ENCODE results near the gene TMEM91.

DNA sequence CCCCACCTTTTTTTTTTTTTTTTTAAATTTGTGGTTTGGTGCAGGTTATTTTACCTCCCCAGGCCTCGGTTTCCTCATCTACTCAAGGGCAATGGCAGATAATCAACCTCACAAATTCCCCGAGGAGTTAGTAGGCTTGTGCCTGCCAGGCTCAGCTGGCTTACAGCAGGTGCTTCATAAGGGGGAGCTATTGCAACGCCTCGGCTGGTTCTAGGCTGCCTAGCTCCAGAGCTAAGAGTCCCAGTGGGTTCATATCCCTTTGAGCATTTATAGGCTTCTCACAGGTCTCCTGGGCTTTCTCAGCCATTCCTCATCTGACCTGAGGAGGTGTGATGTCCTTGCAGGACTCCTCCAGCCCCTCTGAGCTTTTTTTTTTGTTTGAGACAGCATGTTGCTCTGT is 31.9 kb downstream of the TMEM91 start:
- no peak for TF ChIP-seq CTCF (IDR thresholded peaks at IDR 0.05)
- no peak for TF ChIP-seq JUND (IDR thresholded peaks at IDR 0.05)
- TF ChIP-seq, protein P1, sequence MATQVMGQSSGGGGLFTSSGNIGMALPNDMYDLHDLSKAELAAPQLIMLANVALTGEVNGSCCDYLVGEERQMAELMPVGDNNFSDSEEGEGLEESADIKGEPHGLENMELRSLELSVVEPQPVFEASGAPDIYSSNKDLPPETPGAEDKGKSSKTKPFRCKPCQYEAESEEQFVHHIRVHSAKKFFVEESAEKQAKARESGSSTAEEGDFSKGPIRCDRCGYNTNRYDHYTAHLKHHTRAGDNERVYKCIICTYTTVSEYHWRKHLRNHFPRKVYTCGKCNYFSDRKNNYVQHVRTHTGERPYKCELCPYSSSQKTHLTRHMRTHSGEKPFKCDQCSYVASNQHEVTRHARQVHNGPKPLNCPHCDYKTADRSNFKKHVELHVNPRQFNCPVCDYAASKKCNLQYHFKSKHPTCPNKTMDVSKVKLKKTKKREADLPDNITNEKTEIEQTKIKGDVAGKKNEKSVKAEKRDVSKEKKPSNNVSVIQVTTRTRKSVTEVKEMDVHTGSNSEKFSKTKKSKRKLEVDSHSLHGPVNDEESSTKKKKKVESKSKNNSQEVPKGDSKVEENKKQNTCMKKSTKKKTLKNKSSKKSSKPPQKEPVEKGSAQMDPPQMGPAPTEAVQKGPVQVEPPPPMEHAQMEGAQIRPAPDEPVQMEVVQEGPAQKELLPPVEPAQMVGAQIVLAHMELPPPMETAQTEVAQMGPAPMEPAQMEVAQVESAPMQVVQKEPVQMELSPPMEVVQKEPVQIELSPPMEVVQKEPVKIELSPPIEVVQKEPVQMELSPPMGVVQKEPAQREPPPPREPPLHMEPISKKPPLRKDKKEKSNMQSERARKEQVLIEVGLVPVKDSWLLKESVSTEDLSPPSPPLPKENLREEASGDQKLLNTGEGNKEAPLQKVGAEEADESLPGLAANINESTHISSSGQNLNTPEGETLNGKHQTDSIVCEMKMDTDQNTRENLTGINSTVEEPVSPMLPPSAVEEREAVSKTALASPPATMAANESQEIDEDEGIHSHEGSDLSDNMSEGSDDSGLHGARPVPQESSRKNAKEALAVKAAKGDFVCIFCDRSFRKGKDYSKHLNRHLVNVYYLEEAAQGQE (IDR thresholded peaks at IDR 0.05; ENCODE audit: low read depth, low read length) = no peak
- TF ChIP-seq POLR2AphosphoS5 (IDR thresholded peaks at IDR 0.05; ENCODE audit: low read depth, low read length) = no peak
- TF ChIP-seq GATA2 (CRISPR knock-in tag; IDR thresholded peaks at IDR 0.05) = no peak

All from SK-N-SH (cell line).